ENCODE measurements around the gene SPRYD3. TPM values are rescaled to one million over a fixed set of nuclear protein-coding genes. Genes with fewer than 3 reads are reported as not detected.

The SPRYD3 gene
- total RNA-seq, 1 experiment from 2014 or later = 8.2 TPM

DNA sequence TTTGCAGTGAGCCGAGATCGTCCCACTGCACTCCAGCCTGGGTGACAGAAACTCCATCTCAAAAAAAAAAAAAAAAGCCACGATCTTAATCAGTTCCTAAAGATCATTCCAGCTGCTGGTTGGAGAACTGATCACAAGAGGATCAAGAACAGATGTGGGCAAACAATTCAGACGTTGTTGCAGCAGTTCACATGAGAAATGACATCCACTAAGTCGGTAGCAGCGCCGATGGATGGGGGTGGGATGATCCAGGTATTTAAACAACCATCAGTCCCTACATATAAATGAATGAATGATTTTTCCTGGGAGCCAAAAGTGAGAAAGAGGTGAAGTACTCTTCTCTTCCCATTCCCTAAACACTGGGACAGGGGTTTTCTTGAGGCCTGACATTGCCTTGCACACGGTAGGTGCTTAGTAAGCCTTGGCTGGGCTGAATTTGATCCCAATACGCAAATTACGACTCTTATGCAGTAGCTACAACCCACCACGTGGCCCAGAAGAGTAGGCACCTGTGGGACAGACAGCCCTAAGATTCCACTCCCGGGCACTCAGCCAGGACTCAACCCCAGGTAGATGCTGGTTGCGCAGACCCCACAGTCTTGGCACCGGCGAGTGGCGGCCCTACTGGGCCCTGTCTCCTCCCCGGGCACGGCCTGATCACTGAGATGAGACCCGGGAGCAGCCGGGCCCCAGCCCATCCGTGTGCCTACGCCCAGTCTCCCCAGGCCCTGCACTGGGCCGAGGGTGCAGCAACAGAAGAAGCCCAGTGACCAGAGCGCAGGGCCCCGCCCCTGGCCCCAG is 565 bp downstream of the SPRYD3 start:
- TF ChIP-seq, protein P1, sequence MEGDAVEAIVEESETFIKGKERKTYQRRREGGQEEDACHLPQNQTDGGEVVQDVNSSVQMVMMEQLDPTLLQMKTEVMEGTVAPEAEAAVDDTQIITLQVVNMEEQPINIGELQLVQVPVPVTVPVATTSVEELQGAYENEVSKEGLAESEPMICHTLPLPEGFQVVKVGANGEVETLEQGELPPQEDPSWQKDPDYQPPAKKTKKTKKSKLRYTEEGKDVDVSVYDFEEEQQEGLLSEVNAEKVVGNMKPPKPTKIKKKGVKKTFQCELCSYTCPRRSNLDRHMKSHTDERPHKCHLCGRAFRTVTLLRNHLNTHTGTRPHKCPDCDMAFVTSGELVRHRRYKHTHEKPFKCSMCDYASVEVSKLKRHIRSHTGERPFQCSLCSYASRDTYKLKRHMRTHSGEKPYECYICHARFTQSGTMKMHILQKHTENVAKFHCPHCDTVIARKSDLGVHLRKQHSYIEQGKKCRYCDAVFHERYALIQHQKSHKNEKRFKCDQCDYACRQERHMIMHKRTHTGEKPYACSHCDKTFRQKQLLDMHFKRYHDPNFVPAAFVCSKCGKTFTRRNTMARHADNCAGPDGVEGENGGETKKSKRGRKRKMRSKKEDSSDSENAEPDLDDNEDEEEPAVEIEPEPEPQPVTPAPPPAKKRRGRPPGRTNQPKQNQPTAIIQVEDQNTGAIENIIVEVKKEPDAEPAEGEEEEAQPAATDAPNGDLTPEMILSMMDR (IDR thresholded peaks at IDR 0.05; ENCODE audit: insufficient read depth in 1 of 2, low read depth in 1 of 2, low read length in 1 of 2, severe bottlenecking in 1 of 2, unreplicated experiment in 1 of 2) = peak in 1 of 2 experiments; percentile 8
- DNase-seq = no peak
- peak overlapping the region; percentile 94 for H3K27ac Mint-ChIP-seq (ENCODE audit: unreplicated experiment)
- peaks cover 12% of the 10 kb centered on the region for H3K36me3 Mint-ChIP-seq (ENCODE audit: insufficient read depth, unreplicated experiment)
- TSS peak; percentile 81 for BruUV-seq (replicated peaks)
- peak overlapping the region; percentile 43 for H3K4me3 ChIP-seq (ENCODE audit: low read depth, low read length)
- peaks cover 11% of the 10 kb centered on the region for H3K4me1 Mint-ChIP-seq (ENCODE audit: low read depth, unreplicated experiment)
- no peaks in the 10 kb centered on the region for H3K27me3 ChIP-seq (replicated peaks; ENCODE audit: control insufficient read depth, insufficient read depth, low read length)
- no peaks in the 10 kb centered on the region for H3K27me3 Mint-ChIP-seq (ENCODE audit: insufficient read depth, unreplicated experiment)
- no peaks in the 10 kb centered on the region for H3K9me3 Mint-ChIP-seq (ENCODE audit: unreplicated experiment)
- peaks cover 4% of the 10 kb centered on the region; the same call in 1 of the 2 replicates for H3K4me1 ChIP-seq
- H3K36me3 ChIP-seq (ENCODE audit: control insufficient read depth, insufficient read depth, low read length) = no peaks in the 10 kb centered on the region; the same call in 1 of the 2 replicates
- POLR2A ChIA-PET = interaction anchor here (0.5 to 1.4 kb wide), 16 partner anchors 13 to 647 kb away, joined by 3 to 18 read pairs (median 5); partner anchors contain the start of genes AAAS, CSAD, EIF4B and PFDN5
- H3K9me3 ChIP-seq = no peaks in the 10 kb centered on the region
- intact Hi-C loops (cut with micrococcal nuclease; ENCODE audit: unreplicated experiment) = loop anchor here (1.0 kb wide), 1 partner anchor 21 kb away; no protein-coding TSS in a partner anchor
- CTCF ChIA-PET = interaction anchor here (0.5 to 2.6 kb wide), 21 partner anchors 12 to 1053 kb away, joined by 3 to 47 read pairs (median 5); partner anchors contain the start of genes AAAS, CSAD, IGFBP6 and SOAT2
- peak overlapping the region; percentile 89 for H3K4me3 Mint-ChIP-seq (ENCODE audit: unreplicated experiment)

GRCh38 chr12:53077030-53077429 is 2.2 kb downstream of the SPRYD3 start:
- no peaks in the 10 kb centered on the region for H3K27me3 ChIP-seq (replicated peaks; ENCODE audit: control insufficient read depth, insufficient read depth, low read length)
- DNase-seq = no peak
- Mint-ChIP-seq H3K27me3 (ENCODE audit: insufficient read depth, unreplicated experiment) (no peaks in the 10 kb centered on the region), H3K9me3 (ENCODE audit: unreplicated experiment) (no peaks in the 10 kb centered on the region), H3K36me3 (ENCODE audit: insufficient read depth, unreplicated experiment) (peaks cover 12% of the 10 kb centered on the region), H3K4me1 (ENCODE audit: low read depth, unreplicated experiment) (peaks cover 16% of the 10 kb centered on the region), H3K27ac (ENCODE audit: unreplicated experiment) (peak overlapping the region; percentile 45), H3K4me3 (ENCODE audit: unreplicated experiment) (peak overlapping the region; percentile 27)
- H3K36me3 ChIP-seq (ENCODE audit: control insufficient read depth, insufficient read depth, low read length) = no peaks in the 10 kb centered on the region; the same call in 1 of the 2 replicates
- ChIA-PET POLR2A (no interaction called here), CTCF (interaction anchor here (1.0 kb wide), 1 partner anchor 11 kb away, joined by 4 read pairs; no protein-coding TSS in a partner anchor)
- no peak overlapping the region for H3K4me3 ChIP-seq (ENCODE audit: low read depth, low read length)
- TF ChIP-seq, protein P1 (IDR thresholded peaks at IDR 0.05; ENCODE audit: insufficient read depth in 1 of 2, low read depth in 1 of 2, low read length in 1 of 2, severe bottlenecking in 1 of 2, unreplicated experiment in 1 of 2) = no peak
- H3K9me3 ChIP-seq = no peaks in the 10 kb centered on the region
- no TSS peak for BruUV-seq (replicated peaks)
- intact Hi-C loops (cut with micrococcal nuclease; ENCODE audit: unreplicated experiment) = no loop called here
- peaks cover 4% of the 10 kb centered on the region; the same call in 1 of the 2 replicates for H3K4me1 ChIP-seq

- Histone ChIP-seq H3K4me1 (peaks cover 4% of the 10 kb centered on the region; the same call in 1 of the 2 replicates), H3K4me3 (ENCODE audit: low read depth, low read length) (no peak overlapping the region), H3K9me3 (no peaks in the 10 kb centered on the region), H3K36me3 (ENCODE audit: control insufficient read depth, insufficient read depth, low read length) (no peaks in the 10 kb centered on the region; the same call in 1 of the 2 replicates), H3K27me3 (replicated peaks; ENCODE audit: control insufficient read depth, insufficient read depth, low read length) (no peaks in the 10 kb centered on the region)
- H3K36me3 Mint-ChIP-seq (ENCODE audit: insufficient read depth, unreplicated experiment) = peaks cover 12% of the 10 kb centered on the region
- no peak overlapping the region for H3K4me3 Mint-ChIP-seq (ENCODE audit: unreplicated experiment)
- ChIA-PET POLR2A (no interaction called here), CTCF (no interaction called here)
- no TSS peak for BruUV-seq (replicated peaks)
- no peaks in the 10 kb centered on the region for H3K27me3 Mint-ChIP-seq (ENCODE audit: insufficient read depth, unreplicated experiment)
- intact Hi-C loops (cut with micrococcal nuclease; ENCODE audit: unreplicated experiment) = no loop called here
- no peak for DNase-seq
- TF ChIP-seq, protein P1 (IDR thresholded peaks at IDR 0.05; ENCODE audit: insufficient read depth in 1 of 2, low read depth in 1 of 2, low read length in 1 of 2, severe bottlenecking in 1 of 2, unreplicated experiment in 1 of 2) = no peak
- peaks cover 18% of the 10 kb centered on the region for H3K4me1 Mint-ChIP-seq (ENCODE audit: low read depth, unreplicated experiment)
- no peaks in the 10 kb centered on the region for H3K9me3 Mint-ChIP-seq (ENCODE audit: unreplicated experiment)
- H3K27ac Mint-ChIP-seq (ENCODE audit: unreplicated experiment) = no peak overlapping the region
These were observed 2.7 kb downstream of the SPRYD3 start for GRCh38 chr12:53076461-53076860.

All from Caco-2 (cell line).